Activated CD8-positive, alpha-beta memory T cell treated with anti-CD3 and anti-CD28 coated beads, Interleukin-2, amount 50 U/mL, for 48 hours (primary cell): ENCODE results near the gene LMF1.

ENCODE experiments used
- DNase-seq: peaks from one replicate; pipeline ENCODE4 v3.0.0-alpha.2; 2020

LMF1 gene

GRCh38 chr16:984736-985636 is 14.2 kb upstream of the LMF1 start:
- DNase-seq, result no peak

GRCh38 chr16:984121-984694 is 13.4 kb upstream of the LMF1 start:
- DNase-seq, result no peak

DNA sequence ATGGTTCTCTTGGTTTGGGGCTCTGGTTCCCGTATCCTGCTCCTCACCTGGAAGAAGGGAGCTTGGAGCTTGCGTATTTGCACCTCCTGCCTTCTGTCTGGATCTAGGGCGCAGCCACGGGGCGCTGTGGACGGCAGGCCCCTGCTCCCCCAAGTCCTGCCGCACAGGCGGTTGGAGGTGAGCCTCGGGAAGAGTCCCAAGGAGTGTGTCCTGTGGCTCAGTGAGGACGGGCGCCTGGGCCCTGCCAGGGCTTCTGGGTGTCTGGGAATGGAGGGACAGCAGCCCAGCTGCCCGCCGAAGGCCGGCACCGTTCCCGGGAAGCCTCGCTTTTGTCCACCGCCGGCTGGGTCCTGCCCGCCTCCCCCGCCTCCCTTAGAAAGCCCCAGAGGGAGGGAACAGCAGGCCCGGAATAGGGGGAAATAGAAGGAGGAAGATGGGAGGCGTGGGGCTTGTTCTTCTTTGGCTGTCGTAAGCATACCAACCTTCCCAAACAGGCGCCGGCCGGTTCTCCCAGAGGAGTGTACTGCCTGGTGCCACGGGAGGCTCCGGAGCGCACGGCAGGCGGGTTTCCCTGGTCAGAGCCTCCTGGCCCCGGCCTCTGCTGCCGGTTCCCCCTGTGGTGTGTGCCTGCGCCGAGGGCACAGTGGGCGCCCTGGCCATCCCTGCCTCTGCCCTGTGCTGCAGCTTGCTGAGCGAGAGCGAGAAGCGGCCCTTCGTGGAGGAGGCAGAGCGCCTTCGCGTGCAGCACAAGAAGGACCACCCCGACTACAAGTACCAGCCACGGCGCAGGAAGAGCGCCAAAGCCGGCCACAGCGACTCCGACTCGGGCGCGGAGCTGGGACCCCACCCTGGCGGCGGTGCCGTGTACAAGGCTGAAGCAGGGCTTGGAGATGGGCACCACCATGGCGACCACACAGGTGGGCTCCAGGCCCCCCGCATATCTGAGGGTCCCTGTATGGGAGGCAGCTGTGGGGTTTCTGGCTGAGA is 12.6 kb upstream of the LMF1 start:
- no peak for DNase-seq

DNA sequence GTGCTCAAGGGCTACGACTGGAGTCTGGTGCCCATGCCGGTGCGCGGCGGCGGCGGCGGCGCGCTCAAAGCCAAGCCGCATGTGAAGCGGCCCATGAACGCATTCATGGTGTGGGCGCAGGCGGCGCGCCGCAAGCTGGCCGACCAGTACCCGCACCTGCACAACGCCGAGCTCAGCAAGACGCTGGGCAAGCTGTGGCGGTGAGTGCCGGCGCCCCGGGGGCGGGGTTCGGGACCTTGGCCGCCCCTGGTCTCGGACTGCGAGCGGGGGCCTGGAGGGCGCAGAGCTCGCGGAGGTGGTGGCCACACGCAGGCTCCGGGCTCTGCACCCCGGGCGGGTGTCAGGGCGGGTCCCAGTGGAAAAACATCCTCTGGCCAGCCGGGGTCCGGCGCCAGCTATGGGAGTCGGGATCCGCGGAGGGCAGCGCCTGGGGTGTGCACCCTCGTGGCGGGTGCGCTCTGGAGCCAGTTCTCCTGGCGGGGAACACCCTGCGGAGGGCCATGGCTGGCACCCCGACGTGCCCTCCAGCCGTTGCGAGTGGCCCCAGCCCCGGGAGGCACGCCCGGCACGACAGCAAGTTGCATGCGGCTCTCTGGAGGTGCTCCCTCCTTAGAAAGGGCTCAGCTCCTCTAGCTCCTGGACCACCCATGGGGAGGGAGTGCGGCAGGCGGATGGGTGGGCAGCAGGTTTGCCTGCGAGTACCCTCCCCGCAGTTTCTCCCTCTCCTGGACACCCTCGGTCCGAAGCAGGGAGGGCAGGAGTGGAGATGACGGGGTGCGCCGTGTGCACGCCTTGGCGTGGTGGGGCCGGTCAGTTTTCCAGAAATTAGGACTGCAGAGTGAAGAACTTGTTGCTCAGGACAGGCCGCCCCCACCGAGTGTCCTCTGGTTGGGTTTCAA is 11.6 kb upstream of the LMF1 start:
- DNase-seq, result no peak

DNA sequence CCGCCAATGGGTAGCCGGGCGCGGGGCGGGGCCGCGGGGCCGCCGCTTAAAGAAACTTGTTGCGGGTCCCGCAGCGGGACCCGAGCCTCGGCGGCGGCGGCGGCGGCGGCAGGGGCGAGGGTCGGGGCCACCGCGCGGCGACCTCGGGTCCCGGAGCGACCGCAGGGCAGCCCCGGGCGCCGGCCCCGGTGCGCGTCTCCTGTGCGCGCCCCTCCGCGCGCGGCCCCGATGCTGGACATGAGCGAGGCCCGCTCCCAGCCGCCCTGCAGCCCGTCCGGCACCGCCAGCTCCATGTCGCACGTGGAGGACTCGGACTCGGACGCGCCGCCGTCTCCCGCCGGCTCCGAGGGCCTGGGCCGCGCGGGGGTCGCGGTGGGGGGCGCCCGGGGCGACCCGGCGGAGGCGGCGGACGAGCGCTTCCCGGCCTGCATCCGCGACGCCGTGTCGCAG is 10.9 kb upstream of the LMF1 start, which contains the start of gene SOX8:
TSS of gene SOX8 (plus strand) at position 76 of the 450 bp plus-strand sequence. CDS start at position 229, 153 bp downstream.
- DNase-seq, result no peak

DNA sequence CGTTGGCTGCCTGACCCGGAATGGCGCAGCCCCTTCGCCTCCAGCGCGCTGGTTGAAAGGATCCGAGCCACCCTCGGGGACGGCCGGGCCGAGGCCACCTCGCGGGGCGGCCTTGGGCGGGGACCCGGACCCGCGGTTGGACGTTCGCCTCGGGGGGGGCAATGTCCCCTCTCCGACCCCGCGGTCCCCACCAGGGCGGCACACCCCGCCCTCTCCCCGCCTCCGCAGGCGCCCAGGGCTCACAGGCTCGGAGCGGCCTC is 9.7 kb upstream of the LMF1 start:
- DNase-seq, result no peak

DNA sequence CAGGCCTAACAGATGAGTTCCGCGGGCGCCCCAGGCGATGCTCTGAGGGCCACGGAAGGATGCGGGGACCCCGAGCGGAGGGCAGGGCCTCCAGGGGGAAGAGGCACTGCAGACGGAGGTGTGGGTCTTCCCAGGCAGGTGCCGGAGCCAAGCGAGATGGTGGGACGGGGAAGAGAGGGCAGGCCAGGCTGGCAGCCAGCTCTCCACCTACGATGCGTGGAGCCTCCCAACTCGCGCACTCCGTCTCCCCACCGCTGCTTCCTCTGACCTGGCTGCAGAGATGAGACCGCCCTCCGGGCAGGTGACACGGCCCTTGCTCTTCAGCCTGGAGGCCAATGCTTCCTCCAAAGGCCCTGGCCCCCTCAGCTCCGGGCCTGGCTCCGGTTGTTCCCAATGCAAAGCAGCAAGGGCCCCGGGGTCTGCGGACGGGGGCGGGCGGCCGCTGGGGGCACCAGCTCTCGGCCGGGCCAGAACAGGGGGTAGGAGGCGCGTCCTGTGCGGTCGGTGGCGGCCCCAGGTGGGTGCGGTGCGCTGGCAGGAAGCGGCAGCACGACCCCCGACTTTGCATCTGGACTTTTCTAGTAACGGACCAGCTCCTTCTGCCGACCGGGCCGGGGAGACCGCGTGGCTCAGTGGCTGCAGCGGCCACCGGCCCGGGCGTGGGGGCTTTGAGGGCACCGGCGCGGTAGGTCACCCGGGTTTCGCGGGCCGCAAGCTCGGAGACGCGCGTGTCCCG is 9.2 kb upstream of the LMF1 start:
- DNase-seq, result no peak

DNA sequence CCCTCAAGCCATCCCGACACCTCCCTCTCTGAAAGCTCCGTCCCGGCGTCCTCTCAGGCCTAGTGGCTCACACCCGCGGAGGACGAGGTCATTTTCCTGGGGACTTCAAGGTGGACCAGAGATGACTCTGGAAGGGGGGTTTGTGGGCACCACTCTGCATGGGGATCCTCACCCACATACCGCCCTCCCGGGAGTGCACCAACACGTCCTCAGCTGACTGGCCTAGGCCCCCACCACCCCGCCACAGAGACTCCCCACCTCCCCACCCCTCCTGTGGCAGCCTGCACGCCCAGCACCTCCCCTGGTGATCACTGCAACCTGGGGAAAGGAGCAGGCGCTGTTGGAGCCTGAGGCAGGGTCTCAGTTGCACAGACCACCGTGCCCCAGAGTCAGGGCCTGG is 8.4 kb upstream of the LMF1 start:
- no peak for DNase-seq

DNA sequence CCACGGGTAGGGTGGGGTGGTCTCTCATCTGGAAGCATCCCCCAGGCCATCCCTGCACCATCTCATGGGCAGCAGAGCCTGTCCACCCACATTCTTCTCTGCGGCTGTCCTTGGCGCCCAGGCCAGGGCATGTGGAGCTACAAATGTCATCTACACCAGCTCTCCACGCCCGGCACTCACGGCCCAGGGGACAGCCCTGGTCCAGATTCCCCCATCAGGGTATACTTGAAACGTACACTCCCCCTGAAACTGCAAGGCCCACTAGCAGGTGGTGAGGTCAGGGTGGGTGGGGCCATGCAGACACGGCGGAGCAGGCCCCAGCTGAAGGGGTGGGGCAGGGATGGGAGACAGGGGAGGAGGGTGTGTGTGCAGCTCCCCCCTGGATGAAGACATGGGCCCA is 7.6 kb upstream of the LMF1 start:
- no peak for DNase-seq

DNA sequence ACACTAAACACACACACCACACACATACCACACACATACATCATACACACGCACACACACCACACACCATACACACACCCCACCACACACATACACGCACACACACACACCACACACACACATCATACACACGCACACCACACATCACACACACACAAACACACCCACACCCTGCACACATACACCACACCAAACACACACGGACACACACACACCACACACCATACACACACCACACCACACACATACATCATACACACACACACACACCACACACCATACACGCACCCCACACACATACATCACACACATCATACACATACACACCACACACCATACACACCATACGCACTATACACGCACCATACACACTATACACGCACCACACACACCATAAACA is 7.1 kb upstream of the LMF1 start:
- DNase-seq, result no peak

- no peak for DNase-seq
Observed at GRCh38 chr16:977081-977701, 6.4 kb upstream of the LMF1 start.

GRCh38 chr16:976389-976931 is 5.7 kb upstream of the LMF1 start:
- no peak for DNase-seq

GRCh38 chr16:975291-975690 is 4.5 kb upstream of the LMF1 start:
- DNase-seq, result no peak

- no peak for DNase-seq
Observed at GRCh38 chr16:974611-975261, 4.0 kb upstream of the LMF1 start.

DNA sequence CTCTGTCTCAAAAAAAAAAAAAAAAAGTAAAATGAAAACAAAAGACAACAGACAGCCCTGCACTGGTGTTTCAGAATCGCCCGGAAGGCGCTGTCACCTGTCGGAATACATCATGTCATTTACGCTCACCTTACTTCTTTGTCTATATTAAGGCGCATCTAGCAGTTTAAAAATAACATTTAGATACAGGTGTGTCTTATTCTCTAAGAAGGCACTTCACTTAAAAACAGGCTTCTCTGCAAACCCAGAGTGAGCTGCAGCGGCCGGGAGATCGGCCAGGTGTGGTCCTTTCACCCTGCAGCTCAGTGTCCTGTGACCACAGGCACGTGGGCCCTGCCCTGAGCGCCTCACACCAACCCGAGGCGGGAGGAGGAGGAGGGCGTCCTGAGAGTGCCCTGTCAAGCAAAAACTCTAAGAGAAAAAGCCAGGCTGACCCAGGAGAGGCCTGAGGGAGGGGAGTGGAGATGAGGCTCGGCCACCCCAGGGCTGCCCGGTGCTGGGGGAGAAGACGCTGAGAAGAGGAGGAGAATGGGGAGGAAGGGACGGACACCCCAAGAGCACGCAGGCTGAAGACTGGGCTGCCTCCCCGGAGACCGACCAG is 3.3 kb upstream of the LMF1 start:
- no peak for DNase-seq

DNA sequence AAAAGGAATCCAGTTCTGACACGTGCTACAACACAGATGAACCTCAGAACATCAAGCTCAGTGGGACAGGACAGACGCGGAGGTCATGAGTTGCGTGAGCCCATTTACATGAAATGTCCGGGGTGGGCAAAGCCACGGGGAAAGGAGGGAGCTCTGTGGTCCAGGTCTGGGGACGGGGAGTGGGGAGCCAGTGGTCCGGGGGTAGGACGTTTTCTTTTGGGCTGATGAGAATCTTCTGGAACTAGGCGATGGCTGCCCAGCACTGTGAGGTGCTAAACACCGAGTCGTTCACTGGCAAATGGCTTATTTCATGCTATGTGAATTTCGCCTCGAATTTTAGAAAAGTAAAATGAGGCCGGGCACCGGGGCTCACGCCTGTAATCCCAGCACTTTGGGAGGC is 2.6 kb upstream of the LMF1 start:
- no peak for DNase-seq

- DNase-seq, result no peak
Observed at GRCh38 chr16:972316-973002, 1.7 kb upstream of the LMF1 start.

DNA sequence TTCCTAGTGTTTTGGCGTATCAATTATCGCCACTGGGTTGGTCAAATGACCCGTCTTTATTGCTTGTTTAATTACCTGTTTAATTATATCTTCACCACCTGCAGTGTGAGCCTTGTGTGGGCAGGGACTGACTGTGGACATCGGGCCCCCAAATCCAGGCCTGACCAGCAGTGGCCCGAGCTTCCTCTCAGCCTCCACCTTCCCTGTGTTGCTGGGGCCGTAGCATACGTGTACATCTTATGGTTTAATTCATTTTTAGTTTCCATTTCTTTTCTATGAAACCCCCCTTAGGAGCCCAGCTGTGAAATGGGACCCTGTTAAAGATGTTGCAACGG is 1.2 kb upstream of the LMF1 start:
- DNase-seq, result no peak

DNA sequence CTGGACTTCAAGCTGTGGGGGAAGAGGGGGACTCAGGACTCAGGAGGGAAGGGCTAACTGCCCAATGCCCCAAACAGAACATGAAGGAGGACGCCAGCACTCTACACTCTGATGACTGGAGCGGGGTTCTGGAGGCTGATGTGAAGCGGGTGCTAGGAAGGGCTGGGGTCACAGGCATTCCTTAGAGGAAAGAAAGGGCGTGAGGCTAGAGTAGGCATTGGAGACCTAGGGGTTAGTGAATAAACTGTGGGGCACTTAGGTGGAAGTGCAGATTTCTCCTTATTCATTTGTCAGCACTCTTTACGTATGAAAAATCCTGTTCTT is 760 bp upstream of the LMF1 start:
- DNase-seq, result no peak

DNA sequence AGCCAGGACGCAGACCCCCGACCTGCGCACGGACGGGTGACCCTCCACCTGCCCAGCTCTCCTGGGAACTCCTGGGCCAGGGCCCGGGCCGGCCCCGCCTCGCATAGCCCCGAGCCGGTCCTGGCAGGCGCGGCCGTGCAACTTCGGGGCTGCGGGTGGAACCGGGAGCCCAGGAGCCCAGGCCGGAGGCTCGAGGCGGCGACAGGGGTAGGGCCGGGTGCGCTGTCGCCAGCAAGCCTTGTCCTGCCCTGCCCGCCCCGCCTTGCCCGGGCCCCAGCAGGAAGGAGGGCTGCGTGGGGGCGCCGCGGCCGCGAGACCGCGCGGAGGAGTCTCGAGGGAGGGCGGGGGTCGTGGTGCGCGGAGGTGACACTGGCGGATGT is 408 bp downstream of the LMF1 start:
- no peak for DNase-seq
